GM19452 (cell line): ENCODE measurements around the gene UNCX.
"Not testable (repeated sequence)": the region's sequence is repeated elsewhere in the genome, so short reads cannot be mapped to it uniquely, and the experiment has no call there.

Experiments used
- ATAC-seq: cut with Tn5 transposase; IDR thresholded peaks from one replicate; pipeline ENCODE4 v1.9.1; 2021; ENCODE audit not compliant: unreplicated experiment

The UNCX gene

GRCh38 chr7:1274121-1274875 lies 41.6 kb downstream of the UNCX start:
- no peak for ATAC-seq

DNA sequence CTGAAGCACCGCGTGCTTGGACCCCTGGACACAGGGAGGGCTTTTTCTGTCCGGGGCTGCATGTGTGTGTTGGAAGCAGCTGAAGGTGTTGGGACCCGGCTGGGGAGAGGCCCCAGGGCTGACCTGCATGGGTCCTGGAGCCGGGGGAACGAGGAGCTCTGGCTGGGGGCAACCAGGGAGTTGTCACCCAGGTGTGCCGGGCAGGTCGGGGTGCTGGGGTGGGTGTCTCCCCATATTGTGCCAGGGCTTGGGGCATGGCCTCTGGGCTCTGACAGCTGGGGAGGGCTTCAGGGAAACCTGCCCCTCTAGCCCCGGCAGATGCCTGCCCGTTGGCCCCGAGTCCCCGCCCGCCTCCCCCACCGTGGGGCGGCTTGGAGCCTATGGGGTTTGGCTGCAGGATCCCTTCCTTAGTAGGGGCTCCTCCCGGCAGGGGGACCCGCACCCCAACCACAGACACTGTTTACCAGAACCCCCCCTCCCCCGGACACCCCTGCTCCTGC lies 42.3 kb downstream of the UNCX start:
- ATAC-seq, result no peak

GRCh38 chr7:1275451-1276381 lies 43.0 kb downstream of the UNCX start:
- no peak for ATAC-seq

GRCh38 chr7:1276626-1277175 lies 44.0 kb downstream of the UNCX start:
- no peak for ATAC-seq

DNA sequence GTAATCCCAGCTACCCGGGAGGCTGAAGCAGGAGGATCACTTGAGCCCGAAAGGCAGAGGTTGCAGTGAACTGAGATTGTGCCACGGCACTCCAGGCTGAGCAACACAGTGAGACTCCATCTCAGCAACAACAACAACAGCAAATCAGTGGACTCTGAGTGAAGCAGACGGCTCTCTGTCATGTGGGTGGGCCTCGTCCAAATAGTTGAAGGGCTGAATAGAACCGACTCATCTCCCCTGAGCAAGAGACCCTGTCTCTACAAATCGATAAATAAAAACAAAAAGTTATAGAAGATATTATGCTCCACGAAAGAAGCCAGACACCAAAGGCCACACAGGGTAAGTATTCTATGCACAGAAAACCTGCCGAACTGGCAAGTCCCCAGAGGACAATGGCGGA lies 45.9 kb downstream of the UNCX start:
- no peak for ATAC-seq

DNA sequence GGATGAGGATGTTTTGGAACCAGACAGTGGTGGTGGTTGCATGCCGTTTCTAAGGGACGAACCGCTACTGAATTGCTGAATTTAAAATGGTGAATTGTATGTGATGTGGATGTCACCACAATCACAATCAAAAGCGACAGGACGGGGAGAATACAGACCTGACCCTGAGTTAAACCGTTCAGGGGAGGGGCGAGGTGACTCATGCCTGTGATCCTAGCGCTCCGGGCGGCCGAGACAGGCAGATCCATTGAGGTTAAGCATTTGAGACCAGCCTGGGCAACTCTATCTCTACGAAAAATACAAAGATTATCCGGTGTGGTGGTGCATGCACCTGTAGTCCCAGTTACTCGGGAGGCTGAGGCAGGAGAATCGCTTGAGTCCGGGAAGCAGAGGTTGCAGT lies 46.4 kb downstream of the UNCX start:
- ATAC-seq, result no peak

DNA sequence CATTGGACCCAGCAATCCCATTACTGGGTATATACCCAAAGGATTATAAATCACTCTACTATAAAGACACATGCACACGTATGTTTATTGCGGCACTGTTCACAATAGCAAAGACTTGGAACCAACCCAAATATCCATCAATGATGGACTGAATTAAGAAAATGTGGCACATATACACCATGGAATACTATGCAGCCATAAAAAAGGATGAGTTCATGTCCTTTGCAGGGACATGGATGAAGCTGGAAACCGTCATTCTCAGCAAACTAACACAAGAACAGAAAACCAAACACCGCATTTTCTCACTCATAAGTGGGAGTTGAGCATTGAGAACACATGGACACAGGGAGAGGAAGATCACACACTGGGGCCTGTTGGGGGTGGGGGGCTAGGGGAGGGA lies 47.2 kb downstream of the UNCX start:
- ATAC-seq, result not testable (repeated sequence)

DNA sequence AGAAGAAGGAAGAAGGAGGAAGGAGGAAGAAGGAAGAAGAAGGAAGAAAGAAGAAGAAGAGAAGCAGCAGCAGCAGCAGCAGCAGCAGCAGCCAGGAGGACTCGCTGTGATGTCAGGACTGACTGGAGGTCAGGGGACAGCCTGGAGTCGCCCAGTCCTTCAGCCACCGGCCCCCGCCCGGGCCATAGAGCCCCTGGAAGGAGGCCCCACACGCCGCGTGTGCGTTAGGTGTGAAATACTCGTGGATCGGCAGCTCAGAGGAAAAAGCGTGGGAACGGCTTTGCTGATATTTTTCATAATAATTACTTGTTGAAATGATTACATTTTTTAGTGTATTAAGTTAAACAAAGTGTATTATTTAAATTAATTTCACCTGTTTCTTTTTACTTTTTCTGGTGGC lies 48.4 kb downstream of the UNCX start:
- no peak for ATAC-seq

GRCh38 chr7:1282679-1283078 lies 50.0 kb downstream of the UNCX start:
- no peak for ATAC-seq

- no peak for ATAC-seq
Measured at GRCh38 chr7:1283337-1283736, 50.7 kb downstream of the UNCX start.

GRCh38 chr7:1283941-1284742 lies 51.5 kb downstream of the UNCX start:
- ATAC-seq, result no peak

DNA sequence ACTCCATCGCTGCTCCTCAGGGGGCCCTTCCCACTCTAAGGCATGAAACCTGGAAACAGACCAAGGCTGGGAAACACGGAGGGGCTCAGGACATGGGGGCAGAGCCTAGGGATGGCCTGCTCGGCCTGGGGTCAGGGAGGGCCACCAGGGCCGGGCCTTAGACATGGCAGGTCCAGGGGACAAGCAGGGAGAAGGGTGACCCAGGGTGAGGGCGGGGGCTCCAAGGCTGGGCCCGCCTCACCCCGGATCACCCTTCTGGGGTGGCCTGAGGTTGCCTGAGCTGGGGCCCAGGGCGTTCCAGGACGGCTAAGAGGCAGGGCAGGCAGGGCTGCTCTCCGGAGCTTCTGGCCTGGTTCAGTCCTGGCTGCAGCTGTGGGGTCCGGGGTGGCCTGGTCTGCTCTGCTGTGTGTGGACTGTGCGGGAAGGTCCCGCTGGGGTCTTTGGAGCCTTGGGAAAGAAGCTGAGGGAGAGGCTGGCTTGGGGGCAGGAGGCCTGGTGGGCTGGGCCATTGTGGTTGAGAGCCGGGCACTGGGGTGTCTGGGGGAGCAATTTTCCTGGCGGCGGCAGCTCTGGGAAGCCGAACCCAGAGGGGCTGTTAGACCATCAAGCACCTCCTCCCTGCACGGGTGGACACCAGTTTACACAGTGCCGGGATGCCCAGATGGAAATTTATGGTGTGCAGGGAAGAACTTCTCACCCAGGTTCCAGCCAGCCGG lies 52.2 kb downstream of the UNCX start:
- ATAC-seq, result no peak

DNA sequence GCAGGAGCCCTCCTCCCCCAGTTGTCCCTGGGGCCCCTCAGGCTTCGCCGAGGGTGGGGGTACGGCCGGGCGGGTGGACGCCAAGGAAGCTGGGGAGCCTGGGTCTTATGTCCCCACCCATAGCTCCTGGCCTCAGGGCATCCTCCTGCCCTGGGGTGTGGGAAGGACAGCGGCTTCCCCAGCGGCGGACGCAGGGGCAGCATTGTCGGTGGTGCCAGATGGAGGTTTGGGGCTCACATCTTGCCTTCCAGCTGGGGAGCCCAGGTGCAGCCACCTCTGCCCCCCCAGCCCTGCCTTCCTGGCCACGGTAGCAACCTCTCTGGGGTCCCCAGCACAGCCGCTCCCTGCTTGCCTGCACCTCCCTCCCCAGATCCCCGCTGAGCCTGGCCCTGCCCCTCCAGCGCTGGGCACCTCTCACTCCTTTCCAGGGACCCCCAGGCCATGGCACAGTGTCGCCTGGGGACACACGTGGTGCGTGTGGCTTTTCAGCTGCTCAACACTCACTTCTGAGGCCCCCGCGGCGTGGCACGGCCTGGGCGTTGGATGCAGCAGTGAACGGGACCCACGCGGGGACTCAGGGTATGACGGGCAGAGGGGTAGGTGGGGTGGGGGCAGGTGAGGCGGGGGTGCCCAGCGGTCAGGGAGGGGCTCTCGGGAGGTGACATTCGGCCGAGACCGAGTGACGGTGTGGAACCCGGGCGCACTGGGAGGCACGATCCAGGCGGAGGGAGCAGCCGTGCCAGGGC lies 53.1 kb downstream of the UNCX start:
- no peak for ATAC-seq
